IPS-18c (cell line): Measurements from ENCODE around the gene OR1G1.
"Not testable (repeated sequence)": the region's sequence is repeated elsewhere in the genome, so short reads cannot be mapped to it uniquely, and the experiment has no call there.

Experiments
- H3K4me3 ChIP-seq: 2 replicates; pipeline ENCODE4 v1.7.0; 2013; ENCODE audit warnings: low read depth, mild to moderate bottlenecking, low read length, moderate library complexity; ENCODE audit not compliant: insufficient read depth
- H3K9me3 ChIP-seq: one replicate; pipeline ENCODE4 v1.6.1; 2013; ENCODE audit warnings: mild to moderate bottlenecking, low read length, moderate library complexity; ENCODE audit not compliant: control insufficient read depth, insufficient read depth

Gene OR1G1

GRCh38 chr17:3127451-3127850 lies at the start of gene OR1G1:
OR1G1 (minus strand) TSS chr17:3127551; CDS start chr17:3127551, 0 bp downstream.
- Histone ChIP-seq H3K9me3 (no peaks in the 10 kb centered on the region), H3K4me3 (no peak within 1 kb of the TSS)

GRCh38 chr17:3167574-3167973 lies 40.2 kb upstream of the OR1G1 start:
- H3K9me3 ChIP-seq = peaks cover 5% of the 10 kb centered on the region
- H3K4me3 ChIP-seq = no peak overlapping the region

GRCh38 chr17:3157218-3157617 lies 29.9 kb upstream of the OR1G1 start:
- H3K4me3 ChIP-seq = no peak overlapping the region
- no peaks in the 10 kb centered on the region for H3K9me3 ChIP-seq

- H3K9me3 ChIP-seq, H3K4me3 ChIP-seq: not testable (repeated sequence)
These were observed 10.1 kb upstream of the OR1G1 start for GRCh38 chr17:3137494-3137893.

- Histone ChIP-seq H3K4me3 (no peak within 1 kb of the TSS), H3K9me3 (peaks cover 6% of the 10 kb centered on the region)
These were observed 23.0 kb downstream of the OR1G1 start, which contains the start of gene OR1D2 for GRCh38 chr17:3104322-3104721. OR1D2 (minus strand) TSS chr17:3104422; CDS start chr17:3092996, 11,426 bp downstream.
